Measurements from ENCODE around the gene CEP63. TPM values are rescaled to one million over a fixed set of nuclear protein-coding genes. Genes with fewer than 3 reads are reported as not detected.

CEP63 gene
- total RNA-seq, 1 donor from 2014 or later = 16.8 TPM

DNA sequence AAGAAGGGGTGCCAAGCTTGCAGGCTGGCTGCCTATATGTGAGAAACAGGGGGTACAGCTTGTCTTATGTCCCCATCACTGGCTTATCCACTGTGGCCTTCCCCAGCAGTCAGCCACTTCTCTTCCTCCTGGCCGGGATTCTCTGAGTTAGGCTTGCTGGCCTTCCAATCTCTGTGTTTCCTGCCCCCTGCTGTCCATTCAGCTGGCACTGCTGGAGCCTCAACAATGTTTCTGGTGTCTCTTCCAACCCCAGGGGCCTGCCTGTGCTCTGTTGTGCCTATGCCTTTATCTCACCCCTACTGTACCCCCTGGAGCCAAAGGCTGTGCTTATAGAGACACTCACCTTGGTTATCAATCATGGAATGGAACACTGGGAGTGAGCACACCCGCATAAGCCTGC lies 36.6 kb upstream of the CEP63 start:
- Mint-ChIP-seq H3K36me3 (ENCODE audit: low read depth, unreplicated experiment) (no peaks in the 10 kb centered on the region), H3K9me3 (ENCODE audit: unreplicated experiment) (no peaks in the 10 kb centered on the region), H3K27me3 (ENCODE audit: unreplicated experiment) (peaks cover 2% of the 10 kb centered on the region), H3K4me1 (ENCODE audit: unreplicated experiment) (peaks cover 16% of the 10 kb centered on the region), H3K27ac (ENCODE audit: unreplicated experiment) (no peak overlapping the region), H3K4me3 (ENCODE audit: unreplicated experiment) (no peak overlapping the region)
- DNase-seq (ENCODE audit: low spot score) = peak; percentile 47
- TF ChIP-seq, protein P1, sequence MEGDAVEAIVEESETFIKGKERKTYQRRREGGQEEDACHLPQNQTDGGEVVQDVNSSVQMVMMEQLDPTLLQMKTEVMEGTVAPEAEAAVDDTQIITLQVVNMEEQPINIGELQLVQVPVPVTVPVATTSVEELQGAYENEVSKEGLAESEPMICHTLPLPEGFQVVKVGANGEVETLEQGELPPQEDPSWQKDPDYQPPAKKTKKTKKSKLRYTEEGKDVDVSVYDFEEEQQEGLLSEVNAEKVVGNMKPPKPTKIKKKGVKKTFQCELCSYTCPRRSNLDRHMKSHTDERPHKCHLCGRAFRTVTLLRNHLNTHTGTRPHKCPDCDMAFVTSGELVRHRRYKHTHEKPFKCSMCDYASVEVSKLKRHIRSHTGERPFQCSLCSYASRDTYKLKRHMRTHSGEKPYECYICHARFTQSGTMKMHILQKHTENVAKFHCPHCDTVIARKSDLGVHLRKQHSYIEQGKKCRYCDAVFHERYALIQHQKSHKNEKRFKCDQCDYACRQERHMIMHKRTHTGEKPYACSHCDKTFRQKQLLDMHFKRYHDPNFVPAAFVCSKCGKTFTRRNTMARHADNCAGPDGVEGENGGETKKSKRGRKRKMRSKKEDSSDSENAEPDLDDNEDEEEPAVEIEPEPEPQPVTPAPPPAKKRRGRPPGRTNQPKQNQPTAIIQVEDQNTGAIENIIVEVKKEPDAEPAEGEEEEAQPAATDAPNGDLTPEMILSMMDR (IDR thresholded peaks at IDR 0.05; ENCODE audit: unreplicated experiment) = no peak

DNA sequence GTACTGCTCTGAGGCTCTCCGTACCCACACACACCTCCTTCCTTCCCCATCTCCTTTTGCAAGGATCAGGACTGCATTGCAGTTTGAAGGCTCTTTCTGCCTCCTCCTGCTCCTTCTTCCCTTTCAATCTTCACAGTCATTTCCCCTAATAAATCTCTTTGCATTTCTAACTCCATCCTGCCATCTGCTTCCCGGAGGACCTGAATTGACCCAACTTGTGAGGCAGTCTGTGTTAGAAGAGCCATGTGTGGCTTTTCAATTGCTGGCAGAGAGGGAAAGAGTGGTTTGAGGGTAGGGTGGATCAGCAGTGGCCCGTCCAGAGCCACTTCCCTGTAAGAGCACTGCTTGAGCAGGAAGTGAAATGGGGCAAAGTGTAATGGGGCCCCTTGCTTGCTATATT lies 35.9 kb upstream of the CEP63 start:
- Mint-ChIP-seq H3K27ac (ENCODE audit: unreplicated experiment) (no peak overlapping the region), H3K36me3 (ENCODE audit: low read depth, unreplicated experiment) (no peaks in the 10 kb centered on the region), H3K9me3 (ENCODE audit: unreplicated experiment) (no peaks in the 10 kb centered on the region), H3K4me1 (ENCODE audit: unreplicated experiment) (peaks cover 16% of the 10 kb centered on the region), H3K27me3 (ENCODE audit: unreplicated experiment) (peaks cover 2% of the 10 kb centered on the region), H3K4me3 (ENCODE audit: unreplicated experiment) (no peak overlapping the region)
- TF ChIP-seq, protein P1 (IDR thresholded peaks at IDR 0.05; ENCODE audit: unreplicated experiment) = no peak
- no peak for DNase-seq (ENCODE audit: low spot score)

DNA sequence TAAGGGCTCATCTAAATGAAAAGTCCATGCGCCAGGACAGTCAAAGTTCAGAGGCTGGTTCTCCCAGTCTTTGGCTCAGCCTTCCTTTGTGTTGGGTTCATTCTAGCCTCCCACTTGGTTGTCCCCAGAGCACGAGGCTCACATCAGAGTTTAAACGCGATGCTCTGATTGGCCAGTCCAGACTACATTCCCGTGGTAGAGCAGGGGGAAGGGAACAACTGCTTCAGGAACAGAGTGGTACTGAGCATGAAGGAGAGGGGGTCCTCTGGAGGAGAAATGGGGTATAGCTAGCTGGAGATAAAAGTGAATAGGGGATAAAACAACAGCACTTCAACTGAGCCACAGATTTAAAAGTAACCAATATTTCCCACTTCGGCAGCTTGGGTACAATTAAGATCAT lies 32.2 kb upstream of the CEP63 start:
- Mint-ChIP-seq H3K4me1 (ENCODE audit: unreplicated experiment) (peaks cover 7% of the 10 kb centered on the region), H3K36me3 (ENCODE audit: low read depth, unreplicated experiment) (no peaks in the 10 kb centered on the region), H3K27ac (ENCODE audit: unreplicated experiment) (no peak overlapping the region), H3K27me3 (ENCODE audit: unreplicated experiment) (peaks cover 2% of the 10 kb centered on the region), H3K4me3 (ENCODE audit: unreplicated experiment) (no peak overlapping the region), H3K9me3 (ENCODE audit: unreplicated experiment) (no peaks in the 10 kb centered on the region)
- DNase-seq (ENCODE audit: low spot score) = no peak
- TF ChIP-seq, protein P1 (IDR thresholded peaks at IDR 0.05; ENCODE audit: unreplicated experiment) = no peak

DNA sequence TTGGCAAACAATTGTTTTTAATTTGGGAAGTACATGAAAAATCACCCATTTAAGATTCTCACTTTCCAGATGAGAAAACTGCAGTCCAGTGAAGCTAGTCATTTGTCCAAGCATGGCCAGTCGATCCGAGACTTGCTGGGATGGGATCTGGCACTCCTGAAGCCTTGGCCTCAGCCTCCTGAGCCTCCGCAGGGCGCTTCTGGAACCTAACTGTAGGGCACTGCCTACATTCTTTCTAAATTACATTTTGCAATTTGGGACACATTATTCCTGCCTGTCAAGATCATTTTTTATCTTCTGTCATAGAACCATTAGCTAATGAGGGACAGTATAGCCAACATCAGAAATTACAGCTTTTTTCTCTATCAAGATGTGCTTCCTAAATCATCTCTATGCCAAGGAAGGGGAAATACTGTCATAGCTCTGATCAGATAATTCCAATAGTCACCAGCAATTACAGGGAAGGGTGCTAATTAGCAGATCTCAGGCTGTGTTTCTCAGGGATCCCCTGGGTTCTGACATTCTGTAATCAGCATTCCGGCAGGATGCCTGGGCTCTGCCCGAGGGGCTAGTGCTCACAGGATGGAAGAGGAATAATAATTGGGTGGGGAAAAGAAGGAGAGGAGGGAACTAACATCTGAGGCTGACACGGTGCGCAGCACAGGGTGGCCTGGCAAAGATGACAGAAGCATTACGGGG lies 28.3 kb upstream of the CEP63 start:
- Mint-ChIP-seq H3K9me3 (ENCODE audit: unreplicated experiment) (no peaks in the 10 kb centered on the region), H3K4me3 (ENCODE audit: unreplicated experiment) (no peak overlapping the region), H3K36me3 (ENCODE audit: low read depth, unreplicated experiment) (no peaks in the 10 kb centered on the region), H3K27ac (ENCODE audit: unreplicated experiment) (no peak overlapping the region), H3K27me3 (ENCODE audit: unreplicated experiment) (peaks cover 2% of the 10 kb centered on the region), H3K4me1 (ENCODE audit: unreplicated experiment) (peaks cover 14% of the 10 kb centered on the region)
- DNase-seq (ENCODE audit: low spot score) = no peak
- TF ChIP-seq, protein P1 (IDR thresholded peaks at IDR 0.05; ENCODE audit: unreplicated experiment) = no peak

DNA sequence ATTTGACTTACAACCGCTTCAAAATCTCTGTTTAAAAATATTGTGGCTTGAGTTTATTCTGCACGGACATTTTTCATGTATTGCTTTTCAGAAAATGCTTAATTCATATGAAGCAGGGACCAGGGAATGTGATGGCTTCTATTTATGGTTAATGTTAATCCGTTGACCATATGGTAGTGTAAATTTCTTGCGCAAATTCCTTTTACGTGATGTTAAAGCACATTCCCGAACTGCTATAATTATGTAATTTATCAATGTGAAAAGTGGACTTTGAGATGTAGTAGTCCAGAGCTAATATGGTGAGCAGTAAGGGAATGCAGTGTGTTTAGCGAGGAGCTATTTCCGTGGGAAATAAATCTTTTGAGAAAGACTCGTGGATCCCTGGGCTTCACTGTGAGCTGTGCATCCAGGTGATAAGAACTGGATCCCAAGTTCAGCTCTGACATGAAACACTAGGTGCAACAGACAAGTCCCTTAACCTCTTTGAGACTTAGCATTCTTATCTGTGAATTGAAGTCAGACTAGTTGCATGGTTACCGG lies 27.4 kb upstream of the CEP63 start:
- H3K27me3 Mint-ChIP-seq (ENCODE audit: unreplicated experiment) = peaks cover 2% of the 10 kb centered on the region
- H3K36me3 Mint-ChIP-seq (ENCODE audit: low read depth, unreplicated experiment) = no peaks in the 10 kb centered on the region
- H3K4me3 Mint-ChIP-seq (ENCODE audit: unreplicated experiment) = no peak overlapping the region
- no peak overlapping the region for H3K27ac Mint-ChIP-seq (ENCODE audit: unreplicated experiment)
- peaks cover 20% of the 10 kb centered on the region for H3K4me1 Mint-ChIP-seq (ENCODE audit: unreplicated experiment)
- H3K9me3 Mint-ChIP-seq (ENCODE audit: unreplicated experiment) = no peaks in the 10 kb centered on the region
- TF ChIP-seq, protein P1 (IDR thresholded peaks at IDR 0.05; ENCODE audit: unreplicated experiment) = no peak
- DNase-seq (ENCODE audit: low spot score) = no peak
